Coronary artery (tissue), 2 donors: ENCODE measurements around the gene GUCY2D.

Source experiments
- DNase-seq: peaks from one replicate; pipeline ENCODE4 v3.0.0-alpha.2; 2017; ENCODE audit warnings: low spot score
- H3K27ac ChIP-seq, 2 donors: fragments of 200-600 bp; sonication (generic); one replicate each; pipeline ENCODE4 v1.5.1; 2016 to 2019
- H3K4me3 ChIP-seq: fragments of 200-600 bp; sonication (generic); 2 replicates; pipeline ENCODE4 v1.5.1; 2016; ENCODE audit warnings: mild to moderate bottlenecking, moderate library complexity
- CTCF ChIP-seq: fragments of 200-600 bp; sonication (generic); IDR thresholded peaks from one replicate; pipeline ENCODE4 v1.5.1; 2019; ENCODE audit warnings: antibody characterized with exemption

The GUCY2D gene

GRCh38 chr17:8012996-8013640, 10.7 kb downstream of the GUCY2D start:
- DNase-seq, result no peak
- TF ChIP-seq CTCF, result no peak
- no peak overlapping the region for H3K27ac ChIP-seq
- H3K4me3 ChIP-seq, result no peak overlapping the region

DNA sequence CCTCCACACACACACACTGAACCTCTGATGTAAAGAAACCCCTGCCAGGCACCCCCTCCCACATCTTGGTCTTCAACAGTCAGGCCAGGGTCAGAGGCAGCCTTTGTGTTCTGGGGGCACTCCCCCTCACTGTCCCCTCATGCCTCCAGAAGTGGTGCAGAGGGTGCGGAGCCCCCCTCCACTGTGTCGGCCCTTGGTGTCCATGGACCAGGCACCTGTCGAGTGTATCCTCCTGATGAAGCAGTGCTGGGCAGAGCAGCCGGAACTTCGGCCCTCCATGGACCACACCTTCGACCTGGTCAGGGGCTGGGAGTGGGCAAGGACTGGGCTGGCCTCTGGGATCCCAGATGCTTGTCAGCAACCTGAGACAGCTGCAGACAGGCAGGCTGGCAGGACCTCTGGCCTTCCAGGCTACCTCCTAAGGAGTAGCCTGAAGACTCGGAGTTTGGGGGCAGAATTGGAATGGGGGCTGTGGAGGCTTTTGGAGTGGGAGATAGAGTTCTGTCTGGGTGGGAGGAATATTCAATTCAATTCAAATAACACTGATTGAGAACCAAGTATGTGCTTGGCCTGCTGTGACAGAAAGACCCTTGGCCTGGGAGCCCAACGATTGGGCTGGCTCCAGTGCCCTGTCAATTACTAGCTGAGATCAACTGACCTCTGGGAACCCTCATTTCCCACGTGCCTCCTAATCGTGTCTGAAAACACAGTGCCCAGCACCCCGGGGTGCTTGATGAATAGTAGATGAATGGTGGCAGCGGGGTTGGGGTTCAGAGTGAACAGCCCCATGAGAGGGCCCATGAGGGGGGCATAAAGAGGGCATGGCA, 11.5 kb downstream of the GUCY2D start:
- no peak for DNase-seq
- Histone ChIP-seq H3K27ac (no peak overlapping the region), H3K4me3 (no peak overlapping the region)
- no peak for TF ChIP-seq CTCF

DNA sequence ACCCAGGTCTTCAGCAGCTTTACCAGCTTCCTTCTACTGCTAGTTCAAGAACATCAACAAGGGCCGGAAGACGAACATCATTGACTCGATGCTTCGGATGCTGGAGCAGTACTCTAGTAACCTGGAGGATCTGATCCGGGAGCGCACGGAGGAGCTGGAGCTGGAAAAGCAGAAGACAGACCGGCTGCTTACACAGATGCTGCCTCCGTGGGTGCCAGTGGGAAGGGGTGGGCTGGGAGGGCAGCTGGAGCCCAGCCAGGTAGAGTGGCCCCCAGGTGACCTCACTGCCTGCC, 12.1 kb downstream of the GUCY2D start:
- Histone ChIP-seq H3K4me3 (no peak overlapping the region), H3K27ac (no peak overlapping the region)
- DNase-seq, result no peak
- no peak for TF ChIP-seq CTCF

GRCh38 chr17:8015236-8015956, 13.0 kb downstream of the GUCY2D start:
- peak; percentile 69 for DNase-seq
- Histone ChIP-seq H3K27ac (no peak overlapping the region), H3K4me3 (peak overlapping the region; percentile 63)
- no peak for TF ChIP-seq CTCF

GRCh38 chr17:8015957-8016631, 13.7 kb downstream of the GUCY2D start:
- TF ChIP-seq CTCF, result no peak
- H3K4me3 ChIP-seq, result peak overlapping the region; percentile 63
- peak; percentile 65 for DNase-seq
- no peak overlapping the region for H3K27ac ChIP-seq

- no peak for TF ChIP-seq CTCF
- DNase-seq, result peak; percentile 72
- H3K27ac ChIP-seq, result no peak overlapping the region
- peak overlapping the region; percentile 63 for H3K4me3 ChIP-seq
Observed at GRCh38 chr17:8016632-8017424, 14.4 kb downstream of the GUCY2D start.
